Neural cell (in vitro differentiated cells): ENCODE results near the gene PDHX. TPM values are rescaled to one million over a fixed set of nuclear protein-coding genes. Genes with fewer than 3 reads are reported as not detected.

Experiments
- H2AFZ ChIP-seq: fragments of 200-600, 300-800 bp; sonication (generic), shearing (Covaris generic); 2 replicates; pipeline ENCODE4 v1.6.0; 2014; ENCODE audit warnings: low read depth, mild to moderate bottlenecking, antibody characterized with exemption, low read length, moderate library complexity
- H3F3A ChIP-seq: fragments of 200-600 bp; shearing (Covaris generic); 2 replicates; pipeline ENCODE4 v1.6.1; 2016; ENCODE audit warnings: mild to moderate bottlenecking, moderate library complexity, mixed read lengths, antibody characterized with exemption, low read length; ENCODE audit not compliant: insufficient read depth, poor library complexity, severe bottlenecking
- H3K27ac ChIP-seq: fragments of 200-600, 300-800 bp; sonication (generic), shearing (Covaris generic); 2 replicates; pipeline ENCODE4 v1.5.1; 2014; ENCODE audit warnings: mild to moderate bottlenecking, low read length, moderate library complexity
- H3K27me3 ChIP-seq: fragments of 300-800, 200-600 bp; sonication (generic), shearing (Covaris generic); 2 replicates; pipeline ENCODE4 v1.6.0; 2014; ENCODE audit warnings: mild to moderate bottlenecking, low read depth, low read length, moderate library complexity; ENCODE audit not compliant: insufficient read depth
- H3K36me3 ChIP-seq: fragments of 300-800, 200-600 bp; sonication (generic), shearing (Covaris generic); 2 replicates; pipeline ENCODE4 v1.5.1; 2014; ENCODE audit warnings: mild to moderate bottlenecking, antibody characterized with exemption, low read length, moderate library complexity; ENCODE audit not compliant: insufficient read depth
- H3K4me2 ChIP-seq: fragments of 300-800, 200-600 bp; sonication (generic), shearing (Covaris generic); 2 replicates; pipeline ENCODE4 v1.6.0; 2014; ENCODE audit warnings: mild to moderate bottlenecking, low read length
- H3K4me3 ChIP-seq: fragments of 300-800, 200-600 bp; sonication (generic), shearing (Covaris generic); 2 replicates; pipeline ENCODE4 v1.5.1; 2014; ENCODE audit warnings: mild to moderate bottlenecking, low read length, moderate library complexity
- H3K79me2 ChIP-seq: fragments of 200-600 bp; shearing (Covaris generic); replicated peaks from 2 replicates; pipeline ENCODE4 v1.6.0; 2014; ENCODE audit warnings: mild to moderate bottlenecking, low read length, moderate library complexity; ENCODE audit not compliant: insufficient read depth
- H3K9ac ChIP-seq: fragments of 300-800, 200-600 bp; sonication (generic), shearing (Covaris generic); 2 replicates; pipeline ENCODE4 v1.6.1; 2016; ENCODE audit warnings: mild to moderate bottlenecking, low read length, mixed read lengths
- H3K9me2 ChIP-seq: fragments of 200-600 bp; shearing (Covaris generic); 2 replicates; pipeline ENCODE4 v1.6.1; 2016; ENCODE audit warnings: mild to moderate bottlenecking, low read length, mixed read lengths; ENCODE audit not compliant: insufficient read depth
- H3K9me3 ChIP-seq: fragments of 200-600, 300-800 bp; sonication (generic), shearing (Covaris generic); 2 replicates; pipeline ENCODE4 v1.6.1; 2016; ENCODE audit warnings: mild to moderate bottlenecking, mixed run types, low read length, moderate library complexity, mixed read lengths
- H4K20me1 ChIP-seq: fragments of 200-600 bp; shearing (Covaris generic); 2 replicates; pipeline ENCODE4 v1.6.1; 2016; ENCODE audit warnings: mild to moderate bottlenecking, mixed run types; ENCODE audit not compliant: insufficient read depth
- CTCF ChIP-seq: fragments of 450-650 bp; IDR thresholded peaks from 2 replicates; pipeline ENCODE4 v1.5.1; 2014; ENCODE audit warnings: antibody characterized with exemption, mild to moderate bottlenecking, moderate library complexity; ENCODE audit not compliant: poor library complexity, severe bottlenecking
- EP300 ChIP-seq: fragments of 450-650 bp; conservative IDR thresholded peaks from 2 replicates; pipeline ENCODE4 v1.6.1; 2014; ENCODE audit warnings: antibody characterized with exemption, mild to moderate bottlenecking, moderate library complexity; ENCODE audit not compliant: poor library complexity, severe bottlenecking
- EZH2 ChIP-seq: fragments of 200-600, 300-800 bp; shearing (Covaris generic), sonication (generic); IDR thresholded peaks from 2 replicates; pipeline ENCODE4 v1.6.1; 2014; ENCODE audit warnings: antibody characterized with exemption, low read length, borderline replicate concordance, mild to moderate bottlenecking; ENCODE audit not compliant: insufficient read depth, poor library complexity, severe bottlenecking
- MXI1 ChIP-seq: fragments of 450-650 bp; conservative IDR thresholded peaks from 2 replicates; pipeline ENCODE4 v1.6.1; 2014; ENCODE audit warnings: antibody characterized with exemption, mild to moderate bottlenecking; ENCODE audit not compliant: poor library complexity, severe bottlenecking
- POLR2AphosphoS5 ChIP-seq: IDR thresholded peaks from 2 replicates; pipeline ENCODE4 v1.6.1; 2012
- RAD21 ChIP-seq: fragments of 450-650 bp; conservative IDR thresholded peaks from 2 replicates; pipeline ENCODE4 v1.6.1; 2014; ENCODE audit warnings: antibody characterized with exemption, mild to moderate bottlenecking, moderate library complexity
- REST ChIP-seq: IDR thresholded peaks from 2 replicates; pipeline ENCODE4 v1.6.1; 2012; ENCODE audit warnings: borderline replicate concordance
- SMC3 ChIP-seq: fragments of 450-650 bp; conservative IDR thresholded peaks from 2 replicates; pipeline ENCODE4 v1.6.1; 2014; ENCODE audit warnings: antibody characterized with exemption, mild to moderate bottlenecking, moderate library complexity; ENCODE audit not compliant: poor library complexity
- TAF1 ChIP-seq: IDR thresholded peaks from 2 replicates; pipeline ENCODE4 v1.6.1; 2012; ENCODE audit warnings: low read depth
- polyA plus RNA-seq: library from polyadenylated mRNA; depleted of rRNA; stranded (reverse); fragments of >200 nt; gene quantifications from 2 replicates; pipeline ENCODE4 v1.2.3, GENCODE V29; 2014

Gene PDHX
- polyA plus RNA-seq, 1 donor from 2014 or later, result 59.8 TPM

GRCh38 chr11:34929794-34930763, 13.7 kb downstream of the PDHX start:
- H3K27me3 ChIP-seq, result no peaks in the 10 kb centered on the region
- H3F3A ChIP-seq, result no peaks in the 10 kb centered on the region
- no peak overlapping the region for H3K9ac ChIP-seq
- H3K4me3 ChIP-seq, result no peak overlapping the region
- TF ChIP-seq EZH2 (no peak), TAF1 (no peak), EP300 (no peak), RAD21 (no peak), CTCF (no peak), POLR2AphosphoS5 (no peak), SMC3 (no peak), MXI1 (no peak), REST (no peak)
- no peak overlapping the region for H3K27ac ChIP-seq
- H2AFZ ChIP-seq, result no peak overlapping the region
- no peak overlapping the region for H3K4me2 ChIP-seq
- H3K9me2 ChIP-seq, result no peaks in the 10 kb centered on the region
- no peaks in the 10 kb centered on the region for H4K20me1 ChIP-seq
- no peaks in the 10 kb centered on the region for H3K9me3 ChIP-seq
- H3K79me2 ChIP-seq, result peaks cover 32% of the 10 kb centered on the region
- H3K36me3 ChIP-seq, result peaks cover 7% of the 10 kb centered on the region

- no peaks in the 10 kb centered on the region for H3K27me3 ChIP-seq
- H3K9ac ChIP-seq, result no peak overlapping the region
- no peak overlapping the region for H3K4me2 ChIP-seq
- H2AFZ ChIP-seq, result no peak overlapping the region
- H3K79me2 ChIP-seq, result no peaks in the 10 kb centered on the region
- no peaks in the 10 kb centered on the region for H4K20me1 ChIP-seq
- H3K27ac ChIP-seq, result no peak overlapping the region
- TF ChIP-seq RAD21 (no peak), REST (no peak), CTCF (no peak), MXI1 (no peak)
- no peaks in the 10 kb centered on the region for H3F3A ChIP-seq
- H3K9me3 ChIP-seq, result no peaks in the 10 kb centered on the region
- H3K36me3 ChIP-seq, result peaks cover 4% of the 10 kb centered on the region
- H3K9me2 ChIP-seq, result no peaks in the 10 kb centered on the region
- no peak overlapping the region for H3K4me3 ChIP-seq
These were observed 20.7 kb downstream of the PDHX start for GRCh38 chr11:34936945-34937629.
